ENCODE measurements around the gene RGS3. TPM values are rescaled to one million over a fixed set of nuclear protein-coding genes. Genes with fewer than 3 reads are reported as not detected.

Gene RGS3
- total RNA-seq, 1 experiment from 2014 or later, result 16.6 TPM

GRCh38 chr9:113598883-113599282 lies 135.4 kb downstream of the RGS3 start (continued):
- TF ChIP-seq FOXP4 (CRISPR knock-in tag; IDR thresholded peaks at IDR 0.05), result no peak

- Mint-ChIP-seq H3K27me3 (ENCODE audit: low read depth) (peaks cover 2% of the 10 kb centered on the region), H3K36me3 (peaks cover 15% of the 10 kb centered on the region; the same call in 1 of the 2 replicates), H3K4me3 (no peak overlapping the region), H3K4me1 (peaks cover 44% of the 10 kb centered on the region), H3K27ac (no peak overlapping the region), H3K9me3 (no peaks in the 10 kb centered on the region)
- no peak for TF ChIP-seq SMAD4 (CRISPR knock-in tag; IDR thresholded peaks at IDR 0.05)
- DNase-seq (ENCODE audit: low spot score) (no peak), ATAC-seq (no peak)
- ChIA-PET CTCF (interaction anchor here (4.8 to 20.2 kb wide), 2 partner anchors 8 to 54 kb away, joined by 41 to 962 read pairs; no protein-coding TSS in a partner anchor), POLR2A (no interaction called here)
Measured at GRCh38 chr9:113599646-113600022, 136.1 kb downstream of the RGS3 start.

- TF ChIP-seq ZNF121 (CRISPR knock-in tag; IDR thresholded peaks at IDR 0.05) (no peak), OVOL2 (CRISPR knock-in tag; IDR thresholded peaks at IDR 0.05; ENCODE audit: borderline replicate concordance) (no peak), IRF2 (CRISPR knock-in tag; IDR thresholded peaks at IDR 0.05; ENCODE audit: borderline replicate concordance, low read depth) (no peak), PRRX2 (CRISPR knock-in tag; IDR thresholded peaks at IDR 0.05) (no peak), SOX15 (CRISPR knock-in tag; IDR thresholded peaks at IDR 0.05) (no peak), CDX4 (CRISPR knock-in tag; IDR thresholded peaks at IDR 0.05; ENCODE audit: borderline replicate concordance) (no peak), FOXK1 (CRISPR knock-in tag; IDR thresholded peaks at IDR 0.05) (no peak), PRDM15 (CRISPR knock-in tag; IDR thresholded peaks at IDR 0.05) (no peak)
- Mint-ChIP-seq H3K4me3 (no peak overlapping the region), H3K36me3 (peaks cover 15% of the 10 kb centered on the region; the same call in 1 of the 2 replicates), H3K27ac (no peak overlapping the region), H3K9me3 (no peaks in the 10 kb centered on the region), H3K4me1 (peaks cover 40% of the 10 kb centered on the region), H3K27me3 (ENCODE audit: low read depth) (peaks cover 2% of the 10 kb centered on the region)
- no peak for DNase-seq (ENCODE audit: low spot score)
- ChIA-PET CTCF (interaction anchor here (4.8 to 20.2 kb wide), 2 partner anchors 9 to 54 kb away, joined by 41 to 962 read pairs; no protein-coding TSS in a partner anchor), POLR2A (no interaction called here)
- no peak for ATAC-seq
Measured at GRCh38 chr9:113600023-113600823, 136.7 kb downstream of the RGS3 start.

GRCh38 chr9:113600871-113601614 lies 137.5 kb downstream of the RGS3 start:
- H3K4me3 Mint-ChIP-seq, result no peak overlapping the region
- H3K27me3 Mint-ChIP-seq (ENCODE audit: low read depth), result peaks cover 2% of the 10 kb centered on the region
- H3K4me1 Mint-ChIP-seq, result peaks cover 37% of the 10 kb centered on the region
- DNase-seq (ENCODE audit: low spot score) (no peak), ATAC-seq (no peak)
- peaks cover 7% of the 10 kb centered on the region; the same call in 1 of the 2 replicates for H3K36me3 Mint-ChIP-seq
- ChIA-PET POLR2A (interaction anchor here (2.0 kb wide), 1 partner anchor 9 kb away, joined by 7 read pairs; no protein-coding TSS in a partner anchor), CTCF (interaction anchor here (0.6 to 20.2 kb wide), 5 partner anchors 7 to 155 kb away, joined by 3 to 962 read pairs (median 26); no protein-coding TSS in a partner anchor)
- H3K9me3 Mint-ChIP-seq, result no peaks in the 10 kb centered on the region
- no peak overlapping the region for H3K27ac Mint-ChIP-seq
- TF ChIP-seq FOXK1 (CRISPR knock-in tag; IDR thresholded peaks at IDR 0.05) (no peak), PRRX2 (CRISPR knock-in tag; IDR thresholded peaks at IDR 0.05) (no peak), ZNF532 (CRISPR knock-in tag; IDR thresholded peaks at IDR 0.05; ENCODE audit: borderline replicate concordance) (no peak), EMX1 (CRISPR knock-in tag; IDR thresholded peaks at IDR 0.05) (no peak), ZNF396 (CRISPR knock-in tag; IDR thresholded peaks at IDR 0.05; ENCODE audit: borderline replicate concordance) (no peak), CTCF (IDR thresholded peaks at IDR 0.05) (no peak), GRHL2 (CRISPR knock-in tag; IDR thresholded peaks at IDR 0.05; ENCODE audit: insufficient replicate concordance, severe bottlenecking) (no peak)
